Neural progenitor cell (in vitro differentiated cells): ENCODE results near the gene XPO4.

Source experiments
- CTCF ChIP-seq: fragments of 200-600 bp; sonication (generic); IDR thresholded peaks from 2 replicates; pipeline ENCODE4 v1.5.1; 2017; ENCODE audit warnings: antibody characterized with exemption, mild to moderate bottlenecking
- EZH2 ChIP-seq: fragments of 200-600 bp; sonication (generic); IDR thresholded peaks from 2 replicates; pipeline ENCODE4 v1.6.1; 2017; ENCODE audit warnings: antibody characterized with exemption, mild to moderate bottlenecking, moderate library complexity
- EZH2phosphoT487 ChIP-seq: fragments of 200-600 bp; sonication (generic); IDR thresholded peaks from 2 replicates; pipeline ENCODE4 v1.6.1; 2017; ENCODE audit warnings: antibody characterized with exemption

DNA sequence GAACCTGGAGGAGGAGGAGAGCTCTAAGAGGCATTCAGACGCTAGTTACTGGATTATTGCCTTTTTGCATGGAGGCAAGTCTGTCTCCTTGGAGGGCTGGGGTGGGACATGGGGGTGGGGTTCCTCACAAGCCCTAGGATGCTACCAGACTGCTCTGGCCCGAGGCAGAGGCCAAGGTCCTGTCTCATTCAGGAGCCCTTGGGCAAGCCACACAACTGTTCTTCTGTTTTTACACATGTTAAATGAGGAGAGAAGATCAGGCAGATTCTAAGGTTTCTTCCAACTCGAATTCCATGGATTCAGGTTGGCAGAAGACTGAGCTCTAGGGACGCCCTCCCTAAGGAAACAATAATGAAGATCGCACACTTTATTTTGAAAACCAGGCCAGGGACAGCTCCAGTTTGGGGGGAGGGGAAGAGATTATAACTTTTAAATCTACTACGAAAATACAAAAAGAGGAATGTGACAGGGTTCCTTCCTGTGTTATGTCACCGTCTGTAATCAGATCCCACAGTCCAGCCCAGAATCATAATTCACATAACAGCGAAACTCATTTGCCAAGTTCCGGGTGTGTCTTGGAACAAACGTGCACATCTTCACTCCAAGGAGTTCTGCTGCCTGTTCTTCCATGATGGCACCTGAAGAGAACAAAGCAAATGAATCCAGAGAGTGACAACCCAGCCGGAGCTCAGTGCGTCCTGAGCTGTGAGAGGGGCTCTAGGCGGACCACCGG is 173.8 kb downstream of the XPO4 start:
- no peak for TF ChIP-seq CTCF
- TF ChIP-seq EZH2 = no peak
- TF ChIP-seq EZH2phosphoT487 = no peak
